H9 (cell line): Measurements from ENCODE around the gene MYO10. TPM values are rescaled to one million over a fixed set of nuclear protein-coding genes. Genes with fewer than 3 reads are reported as not detected.

ENCODE experiments used
- DNase-seq: peaks from one replicate; pipeline ENCODE4 v3.0.0-alpha.2; 2017
- H2AFZ ChIP-seq: one replicate; pipeline ENCODE4 v1.6.1; 2013; ENCODE audit warnings: mild to moderate bottlenecking, low read length, control low read depth, moderate library complexity
- H2AK5ac ChIP-seq: 2 replicates; pipeline ENCODE4 v1.6.1; 2013; ENCODE audit warnings: low read length, control low read depth, mixed read lengths; ENCODE audit not compliant: insufficient read length
- H2BK120ac ChIP-seq: one replicate; pipeline ENCODE4 v1.6.1; 2013; ENCODE audit warnings: low read depth, mild to moderate bottlenecking, low read length, control low read depth, inconsistent platforms; ENCODE audit not compliant: poor library complexity, severe bottlenecking
- H2BK12ac ChIP-seq: 2 replicates; pipeline ENCODE4 v1.6.1; 2013; ENCODE audit warnings: low read length, control low read depth, mixed read lengths, low read depth; ENCODE audit not compliant: insufficient read length
- H2BK15ac ChIP-seq: 2 replicates; pipeline ENCODE4 v1.6.1; 2013; ENCODE audit warnings: low read depth, low read length, control low read depth
- H2BK20ac ChIP-seq: one replicate; pipeline ENCODE4 v1.6.1; 2013; ENCODE audit warnings: low read depth, mild to moderate bottlenecking, low read length, control low read depth, inconsistent platforms; ENCODE audit not compliant: poor library complexity, severe bottlenecking
- H2BK5ac ChIP-seq: 2 replicates; pipeline ENCODE4 v1.6.1; 2013; ENCODE audit warnings: low read length, control low read depth, mixed read lengths; ENCODE audit not compliant: insufficient read length
- H3K14ac ChIP-seq: 2 replicates; pipeline ENCODE4 v1.6.1; 2013; ENCODE audit warnings: low read length, control low read depth; ENCODE audit not compliant: insufficient read depth
- H3K18ac ChIP-seq: 2 replicates; pipeline ENCODE4 v1.6.1; 2013; ENCODE audit warnings: low read depth, mild to moderate bottlenecking, mixed read lengths, low read length, control low read depth; ENCODE audit not compliant: insufficient read length
- H3K23ac ChIP-seq: 2 replicates; pipeline ENCODE4 v1.6.1; 2013; ENCODE audit warnings: low read length, control low read depth, mixed read lengths, low read depth; ENCODE audit not compliant: insufficient read length
- H3K23me2 ChIP-seq: 2 replicates; pipeline ENCODE4 v1.6.1; 2013; ENCODE audit warnings: low read depth, mild to moderate bottlenecking, mixed read lengths, low read length, control low read depth; ENCODE audit not compliant: insufficient read length, poor library complexity, severe bottlenecking
- H3K27ac ChIP-seq: 2 replicates; pipeline ENCODE4 v1.5.1; 2013; ENCODE audit warnings: low read length, control low read depth, mixed read lengths, low read depth; ENCODE audit not compliant: insufficient read length
- H3K27me3 ChIP-seq: 2 replicates; pipeline ENCODE4 v1.6.1; 2013; ENCODE audit warnings: low read length, control low read depth, inconsistent platforms; ENCODE audit not compliant: insufficient read depth
- H3K4ac ChIP-seq: 2 replicates; pipeline ENCODE4 v1.6.1; 2013; ENCODE audit warnings: low read depth, mild to moderate bottlenecking, control low read depth, inconsistent platforms, low read length, moderate library complexity
- H3K4me1 ChIP-seq: 2 replicates; pipeline ENCODE4 v1.6.1; 2013; ENCODE audit warnings: low read length, control low read depth, inconsistent platforms; ENCODE audit not compliant: insufficient read depth
- H3K4me2 ChIP-seq: 2 replicates; pipeline ENCODE4 v1.6.1; 2013; ENCODE audit warnings: low read length, control low read depth, mixed read lengths; ENCODE audit not compliant: insufficient read length, insufficient read depth
- H3K56ac ChIP-seq: 2 replicates; pipeline ENCODE4 v1.6.1; 2013; ENCODE audit warnings: low read depth, mild to moderate bottlenecking, mixed read lengths, low read length, control low read depth; ENCODE audit not compliant: insufficient read length
- H3K79me1 ChIP-seq: 2 replicates; pipeline ENCODE4 v1.6.1; 2013; ENCODE audit warnings: low read depth, mild to moderate bottlenecking, moderate library complexity, low read length, control low read depth, inconsistent platforms; ENCODE audit not compliant: insufficient read depth, poor library complexity, severe bottlenecking
- H3K79me2 ChIP-seq: 2 replicates; pipeline ENCODE4 v1.6.1; 2013; ENCODE audit warnings: low read length, control low read depth, inconsistent platforms; ENCODE audit not compliant: insufficient read depth
- H3K9ac ChIP-seq: 2 replicates; pipeline ENCODE4 v1.6.1; 2013; ENCODE audit warnings: low read length, control low read depth, mixed read lengths; ENCODE audit not compliant: insufficient read length; ENCODE audit errors: extremely low read depth
- H3K9me3 ChIP-seq: one replicate; pipeline ENCODE4 v1.6.1; 2013; ENCODE audit warnings: low read depth, low read length, inconsistent platforms; ENCODE audit not compliant: control insufficient read depth
- H3T11ph ChIP-seq: one replicate; pipeline ENCODE4 v1.6.1; 2013; ENCODE audit warnings: mild to moderate bottlenecking, low read length, control low read depth, inconsistent platforms
- H4K20me1 ChIP-seq: one replicate; pipeline ENCODE4 v1.6.1; 2013; ENCODE audit not compliant: control insufficient read depth, insufficient read length, insufficient read depth
- H4K5ac ChIP-seq: 2 replicates; pipeline ENCODE4 v1.6.1; 2013; ENCODE audit warnings: low read depth, mild to moderate bottlenecking, mixed read lengths, low read length, control low read depth; ENCODE audit not compliant: insufficient read length
- H4K8ac ChIP-seq: replicated peaks from 2 replicates; pipeline ENCODE4 v1.6.1; 2013; ENCODE audit warnings: low read length, control low read depth, mixed read lengths, low read depth; ENCODE audit not compliant: insufficient read length
- H4K91ac ChIP-seq: 2 replicates; pipeline ENCODE4 v1.6.1; 2013; ENCODE audit warnings: low read depth, mild to moderate bottlenecking, moderate library complexity, mixed read lengths, low read length, control low read depth; ENCODE audit not compliant: insufficient read length
- H3K27ac Mint-ChIP-seq, 3 experiments: 2 replicates in 2 of 3; 3 replicates in 1 of 3; pipeline ENCODE4 v1.8.0; 2020 to 2021; ENCODE audit warnings: mixed read lengths in 3 of 3, mild to moderate bottlenecking in 1 of 3, moderate library complexity in 1 of 3
- H3K27me3 Mint-ChIP-seq: 2 replicates; pipeline ENCODE4 v1.8.0; 2021; ENCODE audit warnings: low read depth, mild to moderate bottlenecking, moderate library complexity, mixed read lengths
- H3K36me3 Mint-ChIP-seq, 3 experiments: 2 replicates in 2 of 3; 3 replicates in 1 of 3; pipeline ENCODE4 v1.8.0; 2020 to 2021; ENCODE audit warnings: low read depth in 3 of 3, mixed read lengths in 3 of 3; ENCODE audit not compliant: insufficient read depth in 1 of 3
- H3K4me1 Mint-ChIP-seq, 2 experiments: 2 replicates each; pipeline ENCODE4 v1.8.0; 2020; ENCODE audit warnings: mixed read lengths in 2 of 2
- H3K4me3 Mint-ChIP-seq, 2 experiments: 2 replicates in 1 of 2; 3 replicates in 1 of 2; pipeline ENCODE4 v1.8.0; 2020 to 2021; ENCODE audit warnings: mild to moderate bottlenecking in 2 of 2, mixed read lengths in 2 of 2, moderate library complexity in 1 of 2
- H3K9me3 Mint-ChIP-seq, 2 experiments: 2 replicates in 1 of 2; 3 replicates in 1 of 2; pipeline ENCODE4 v1.8.0; 2020; ENCODE audit warnings: mild to moderate bottlenecking in 2 of 2, mixed read lengths in 2 of 2, moderate library complexity in 1 of 2
- CTCF ChIP-seq: fragments of 200-600 bp; sonication (generic); conservative IDR thresholded peaks from 3 replicates; pipeline ENCODE4 v1.8.0; 2021; ENCODE audit warnings: antibody characterized with exemption, mild to moderate bottlenecking
- WGBS: extraction: QIAGEN DNeasy Blood & Tissue Kit; methylation state at CpG from one replicate; pipeline ENCODE4 v1.1.7; 2013; ENCODE audit warnings: missing lambda C conversion rate, low lambda C conversion rate, mixed read lengths; ENCODE audit not compliant: insufficient read length; ENCODE audit errors: extremely low coverage; 5-methylcytosine and 5-hydroxymethylcytosine counted together
- total RNA-seq: library from RNA; stranded (reverse); gene quantifications from 2 replicates; pipeline ENCODE4 v1.2.1, GENCODE V29; 2021

MYO10 gene
- total RNA-seq, 1 experiment from 2014 or later, result 127 TPM

- no peak overlapping the region for H2BK20ac ChIP-seq
- H3K23ac ChIP-seq, result no peak overlapping the region
- H2AFZ ChIP-seq, result no peak overlapping the region
- no peak overlapping the region for H3T11ph ChIP-seq
- H3K27ac ChIP-seq, result no peak overlapping the region
- Mint-ChIP-seq H3K27me3 (no peaks in the 10 kb centered on the region), H3K4me3 (peak overlapping the region in 1 of 2 experiments; percentile 3; a peak in 1 of 5 replicates), H3K4me1 (peaks cover 69 to 84% of the 10 kb centered on the region in 2 experiments), H3K36me3 (peaks cover 25 to 56% (median 42%) of the 10 kb centered on the region in 3 experiments; a peak in 6 of 7 replicates), H3K27ac (peak overlapping the region; percentile 65 to 91 (median 66); a peak in 5 of 7 replicates), H3K9me3 (no peaks in the 10 kb centered on the region)
- no peak overlapping the region for H2BK12ac ChIP-seq
- H3K9me3 ChIP-seq, result no peaks in the 10 kb centered on the region
- DNase-seq, result peak; percentile 56
- no peak overlapping the region for H3K56ac ChIP-seq
- no peak overlapping the region for H3K9ac ChIP-seq
- WGBS, result no CpG with 5 or more reads among the region's 12 CpGs
- H4K8ac ChIP-seq, result no peak overlapping the region
- H4K5ac ChIP-seq, result no peak overlapping the region
- no peaks in the 10 kb centered on the region for H4K20me1 ChIP-seq
- H3K23me2 ChIP-seq, result peaks cover 21% of the 10 kb centered on the region
- H2AK5ac ChIP-seq, result no peak overlapping the region
- no peak overlapping the region for H3K14ac ChIP-seq
- no peak overlapping the region for H2BK15ac ChIP-seq
- no peak overlapping the region for H3K18ac ChIP-seq
- peaks cover 19% of the 10 kb centered on the region for H3K4me1 ChIP-seq
- no peak overlapping the region for H3K4me2 ChIP-seq
- no peaks in the 10 kb centered on the region for H3K27me3 ChIP-seq
- H2BK5ac ChIP-seq, result no peak overlapping the region
- H2BK120ac ChIP-seq, result no peak overlapping the region
- H3K79me2 ChIP-seq, result peaks cover 48% of the 10 kb centered on the region; the same call in 1 of the 2 replicates
- H3K79me1 ChIP-seq, result peaks cover 10% of the 10 kb centered on the region
- 0 out of 3 replicates have a peak, but pooled peaks have one; percentile 23 for TF ChIP-seq CTCF
- no peak overlapping the region for H4K91ac ChIP-seq
- no peak overlapping the region for H3K4ac ChIP-seq
Measured at GRCh38 chr5:16733331-16734006, 202.6 kb downstream of the MYO10 start.
